Fibroblast of lung (primary cell): ENCODE data around the gene ENTPD6. TPM values are rescaled to one million over a fixed set of nuclear protein-coding genes. Genes with fewer than 3 reads are reported as not detected.

ENCODE experiments used
- DNase-seq, 2 donors: peaks; one replicate each; pipeline versions ENCODE4 v3.0.0 to v3.0.0-alpha.2; 2010; ENCODE audit warnings: low read depth in 2 of 2
- H2AFZ ChIP-seq: 2 replicates; pipeline ENCODE4 v1.5.1; 2012; ENCODE audit warnings: low read length, control low read depth, inconsistent platforms
- H3K27ac ChIP-seq: 2 replicates; pipeline ENCODE4 v1.5.1; 2011; ENCODE audit warnings: low read length, control low read depth; ENCODE audit not compliant: insufficient read depth
- H3K27me3 ChIP-seq: 2 replicates; pipeline ENCODE4 v1.5.1; 2011; ENCODE audit warnings: mild to moderate bottlenecking, low read length; ENCODE audit not compliant: control insufficient read depth, insufficient read depth
- H3K36me3 ChIP-seq: 2 replicates; pipeline ENCODE4 v1.5.1; 2011; ENCODE audit warnings: low read length; ENCODE audit not compliant: control insufficient read depth, insufficient read depth
- H3K4me1 ChIP-seq: 2 replicates; pipeline ENCODE4 v1.5.1; 2011; ENCODE audit warnings: low read length; ENCODE audit not compliant: control insufficient read depth, insufficient read depth; ENCODE audit errors: extremely low read depth
- H3K4me2 ChIP-seq: 2 replicates; pipeline ENCODE4 v1.5.1; 2011; ENCODE audit warnings: low read length, control low read depth; ENCODE audit not compliant: insufficient read depth; ENCODE audit errors: extremely low read depth
- H3K4me3 ChIP-seq, 4 experiments: fragments of 200-600 bp in 1 of 4; sonication (generic) in 1 of 4; replicated peaks in 1 of 4; 2 replicates each; pipeline ENCODE4 v1.5.1; 2011 to 2016; ENCODE audit warnings: low read length in 4 of 4, low read depth in 3 of 4, mild to moderate bottlenecking in 3 of 4, control low read depth in 2 of 4, inconsistent platforms in 1 of 4, mixed read lengths in 1 of 4; ENCODE audit not compliant: insufficient read depth in 1 of 4; ENCODE audit errors: control extremely low read depth in 1 of 4
- H3K79me2 ChIP-seq: 2 replicates; pipeline ENCODE4 v1.5.1; 2012; ENCODE audit warnings: mild to moderate bottlenecking, low read length, inconsistent platforms; ENCODE audit not compliant: control insufficient read depth, insufficient read depth
- H3K9ac ChIP-seq: 2 replicates; pipeline ENCODE4 v1.5.1; 2011; ENCODE audit warnings: mild to moderate bottlenecking, low read length, control low read depth; ENCODE audit not compliant: insufficient read depth
- H3K9me3 ChIP-seq: 2 replicates; pipeline ENCODE4 v1.5.1; 2012; ENCODE audit warnings: low read depth, low read length; ENCODE audit not compliant: control insufficient read depth, insufficient read depth
- H4K20me1 ChIP-seq: 2 replicates; pipeline ENCODE4 v1.5.1; 2011; ENCODE audit warnings: low read length; ENCODE audit not compliant: control insufficient read depth, insufficient read depth; ENCODE audit errors: extremely low read depth
- CTCF ChIP-seq, 2 donors: IDR thresholded peaks in 1 of 2; conservative IDR thresholded peaks in 1 of 2; 1 replicate in 1 of 2; 2 replicates in 1 of 2; pipeline ENCODE4 v1.5.1; 2011 to 2012; ENCODE audit warnings: low read length in 2 of 2, control low read depth in 1 of 2, inconsistent platforms in 1 of 2, low read depth in 1 of 2, mild to moderate bottlenecking in 1 of 2
- EZH2 ChIP-seq: IDR thresholded peaks from 2 replicates; pipeline ENCODE4 v1.5.1; 2012; ENCODE audit warnings: low read length, control low read depth, mild to moderate bottlenecking; ENCODE audit errors: missing control alignments
- polyA plus RNA-seq, 2 donors: library from polyadenylated mRNA; depleted of rRNA in 1 of 2; stranded (reverse) in 1 of 2; unstranded in 1 of 2; fragments of >200 nt; gene quantifications; 2 replicates each; pipeline ENCODE4 v1.2.1, GENCODE V29; 2011 to 2012; ENCODE audit warnings: missing spikeins in 1 of 2
- total RNA-seq: library from RNA; depleted of rRNA; stranded (reverse); fragments of >200 nt; gene quantifications from 2 replicates; pipeline ENCODE4 v1.2.1, GENCODE V29; 2014

The ENTPD6 gene
- total and polyA plus RNA-seq, 2 donors (not counting 1 experiment from before 2014, with no cell fraction given), result 45.7 to 56.5 TPM

DNA sequence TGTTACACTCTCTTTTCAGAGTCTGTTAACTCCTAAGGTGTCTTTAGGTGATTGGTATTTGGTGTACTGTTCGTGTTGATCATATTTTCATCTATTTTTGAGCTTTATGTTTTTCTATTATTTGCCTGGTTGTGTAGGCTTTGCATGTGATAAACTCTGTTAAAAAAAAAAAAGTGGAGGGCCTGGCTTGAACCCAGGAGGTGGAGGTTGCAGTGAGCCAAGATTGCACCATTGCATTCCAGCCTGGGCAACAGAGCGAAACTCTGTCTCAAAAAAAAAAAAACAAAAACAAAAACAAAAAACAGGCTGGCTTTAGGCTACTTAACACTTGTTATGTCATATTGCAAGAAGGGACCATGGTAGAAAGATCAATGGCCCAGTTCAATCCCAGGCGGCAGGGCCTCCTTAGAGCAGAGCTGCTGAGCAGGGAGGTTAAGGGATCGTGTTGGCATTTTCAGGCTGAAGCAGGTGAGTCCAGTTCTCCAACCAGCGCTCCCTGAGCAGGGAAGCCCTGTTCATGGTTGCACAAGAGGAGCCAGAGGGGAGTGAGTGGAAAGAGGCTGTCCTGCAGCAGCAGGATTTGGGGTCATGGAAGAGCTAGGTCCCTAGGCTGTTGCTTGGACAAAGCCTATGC lies 60.8 kb downstream of the ENTPD6 start:
- H3K9me3 ChIP-seq, result no peaks in the 10 kb centered on the region
- no peak overlapping the region for H3K9ac ChIP-seq
- H3K4me1 ChIP-seq, result no peaks in the 10 kb centered on the region
- no peak for DNase-seq
- H3K36me3 ChIP-seq, result peaks cover 8% of the 10 kb centered on the region
- H3K4me3 ChIP-seq, result no peak overlapping the region
- H2AFZ ChIP-seq, result no peak overlapping the region
- H3K27me3 ChIP-seq, result no peaks in the 10 kb centered on the region
- H3K4me2 ChIP-seq, result no peak overlapping the region
- peaks cover 65% of the 10 kb centered on the region for H3K79me2 ChIP-seq
- H4K20me1 ChIP-seq, result peaks cover 2% of the 10 kb centered on the region
- no peak for TF ChIP-seq EZH2
- TF ChIP-seq CTCF (conservative IDR thresholded peaks at IDR 0.05 in 1 of 2, IDR thresholded peaks at IDR 0.05 in 1 of 2; ENCODE audit: low read depth in 1 of 2, low read length in 2 of 2), result no peak
- no peak overlapping the region for H3K27ac ChIP-seq

DNA sequence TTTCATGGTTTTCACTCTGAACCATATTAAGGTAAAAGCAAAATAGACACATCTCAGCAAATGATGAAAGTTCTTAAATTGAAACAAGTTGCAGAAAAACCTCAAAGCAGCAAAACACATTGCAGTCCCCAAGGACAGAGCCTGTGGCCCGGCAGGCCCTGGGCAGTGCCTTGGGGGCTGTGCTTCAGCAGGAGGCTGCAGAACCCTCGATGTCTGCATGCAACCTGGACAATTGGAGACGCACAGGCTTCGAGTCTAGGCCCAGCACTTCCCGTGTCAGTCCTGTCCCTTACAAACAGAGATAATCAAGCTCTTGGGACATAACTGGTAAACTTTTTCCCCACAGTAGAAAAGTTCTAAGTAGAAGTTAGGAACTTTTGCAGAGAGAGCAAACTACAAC lies 61.6 kb downstream of the ENTPD6 start:
- no peak for DNase-seq
- H3K9me3 ChIP-seq, result no peaks in the 10 kb centered on the region
- H4K20me1 ChIP-seq, result peaks cover 2% of the 10 kb centered on the region
- H3K4me1 ChIP-seq, result no peaks in the 10 kb centered on the region
- peaks cover 57% of the 10 kb centered on the region for H3K79me2 ChIP-seq
- H3K36me3 ChIP-seq, result peaks cover 8% of the 10 kb centered on the region
- no peak overlapping the region for H3K4me2 ChIP-seq
- no peak overlapping the region for H3K27ac ChIP-seq
- no peaks in the 10 kb centered on the region for H3K27me3 ChIP-seq
- no peak overlapping the region for H3K4me3 ChIP-seq
- no peak overlapping the region for H3K9ac ChIP-seq
- no peak overlapping the region for H2AFZ ChIP-seq
- TF ChIP-seq EZH2 (no peak), CTCF (conservative IDR thresholded peaks at IDR 0.05 in 1 of 2, IDR thresholded peaks at IDR 0.05 in 1 of 2; ENCODE audit: low read depth in 1 of 2, low read length in 2 of 2) (no peak)

- peaks cover 2% of the 10 kb centered on the region for H4K20me1 ChIP-seq
- no peak overlapping the region for H3K9ac ChIP-seq
- no peak overlapping the region for H3K4me2 ChIP-seq
- TF ChIP-seq EZH2 (no peak), CTCF (conservative IDR thresholded peaks at IDR 0.05 in 1 of 2, IDR thresholded peaks at IDR 0.05 in 1 of 2; ENCODE audit: low read depth in 1 of 2, low read length in 2 of 2) (no peak)
- H2AFZ ChIP-seq, result no peak overlapping the region
- H3K36me3 ChIP-seq, result peaks cover 8% of the 10 kb centered on the region
- no peak for DNase-seq
- H3K79me2 ChIP-seq, result peaks cover 49% of the 10 kb centered on the region
- no peaks in the 10 kb centered on the region for H3K27me3 ChIP-seq
- no peak overlapping the region for H3K27ac ChIP-seq
- H3K4me1 ChIP-seq, result no peaks in the 10 kb centered on the region
- no peaks in the 10 kb centered on the region for H3K9me3 ChIP-seq
- H3K4me3 ChIP-seq, result no peak overlapping the region
Measured at GRCh38 chr20:25257756-25258475, 62.4 kb downstream of the ENTPD6 start.
